Colon (tissue), 2 donors: ENCODE results near the gene UBE2Q2.
"Not testable (repeated sequence)": the region's sequence is repeated elsewhere in the genome, so short reads cannot be mapped to it uniquely, and the experiment has no call there.

ENCODE experiments used
- FAIRE-seq: peaks from 2 replicates; lab custom pipeline; 2012; peaks lifted over from hg19 to GRCh38; lab: Jason Lieb, UNC
- donor health status: control.
- donor health status: control.

The UBE2Q2 gene

DNA sequence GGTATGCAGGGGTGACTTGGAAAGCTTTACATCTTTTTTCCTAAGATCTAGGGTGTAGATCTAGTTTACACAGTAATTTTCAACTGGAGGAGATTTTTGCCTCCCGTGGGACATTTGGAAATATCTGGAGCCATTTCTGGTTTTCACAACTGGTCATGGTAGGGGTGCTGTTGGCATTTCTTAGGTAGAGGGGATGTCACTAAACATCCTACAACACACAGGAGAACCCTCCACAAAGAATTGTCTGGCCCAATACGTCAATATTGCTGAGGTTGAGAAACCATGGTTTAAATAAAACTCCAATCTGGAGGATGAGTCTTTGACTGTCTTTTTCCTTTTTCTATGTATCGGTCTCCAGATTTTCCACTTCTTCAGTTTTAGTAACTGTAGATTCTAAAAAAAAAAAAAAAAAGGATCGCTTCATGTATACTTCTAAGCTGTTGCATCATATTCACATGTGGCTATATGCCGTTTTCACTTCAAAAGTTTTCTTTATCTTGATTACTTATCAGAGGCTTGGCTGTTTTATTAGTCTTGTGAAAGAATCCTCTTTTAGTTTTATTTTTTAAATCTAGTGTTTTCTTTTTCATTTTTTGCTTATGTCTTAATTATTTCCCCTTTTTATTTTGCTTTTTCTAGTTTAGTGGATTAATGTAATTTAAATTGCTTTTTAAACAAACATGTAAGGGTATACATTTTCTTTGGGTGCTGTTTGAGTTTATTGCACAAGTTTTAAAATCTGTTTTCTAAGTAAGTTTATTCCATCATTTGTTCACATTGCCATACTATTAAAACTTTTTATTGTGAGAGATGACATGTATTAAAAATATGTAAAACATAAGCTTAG is 21.2 kb downstream of the UBE2Q2 start:
- no peak for FAIRE-seq

DNA sequence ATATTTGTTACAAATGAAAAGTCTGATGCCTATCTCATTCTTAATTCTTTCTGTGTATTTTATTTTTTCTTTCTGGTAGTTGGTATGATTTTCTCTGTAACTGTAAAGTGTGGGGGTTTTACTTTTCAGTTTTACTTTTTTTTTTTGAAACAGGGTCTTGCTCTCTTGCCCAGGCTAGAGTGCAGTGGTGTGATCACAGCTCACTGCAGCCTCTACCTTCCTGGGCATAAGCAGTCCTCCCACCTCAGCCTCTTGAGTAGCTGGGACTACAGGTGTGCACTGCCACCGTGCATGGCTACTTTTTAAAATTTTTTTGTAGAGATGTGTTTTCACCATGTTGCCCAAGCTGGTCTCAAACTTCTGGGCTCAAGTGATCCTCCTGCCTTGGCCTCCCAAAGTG is 22.8 kb downstream of the UBE2Q2 start:
- FAIRE-seq = not testable (repeated sequence)

DNA sequence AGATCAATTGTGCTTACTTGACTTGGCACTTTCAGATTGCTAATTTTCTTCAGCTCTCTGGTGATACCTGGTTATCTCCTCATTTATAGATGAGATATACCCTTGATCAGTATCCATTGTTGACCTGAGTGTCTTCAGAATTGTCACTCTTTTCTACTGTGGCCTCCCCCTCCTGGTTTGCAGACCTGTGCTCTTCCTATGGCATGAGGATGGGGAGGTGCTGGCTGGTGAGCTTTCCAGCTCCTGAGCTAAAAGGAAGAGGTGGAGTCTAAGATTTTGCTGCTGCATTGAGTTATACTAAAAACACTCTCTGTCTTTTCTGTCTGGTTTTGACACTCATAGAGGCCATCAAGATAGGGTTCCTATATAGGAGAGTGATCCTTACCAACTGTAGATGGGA is 23.7 kb downstream of the UBE2Q2 start:
- FAIRE-seq = no peak

DNA sequence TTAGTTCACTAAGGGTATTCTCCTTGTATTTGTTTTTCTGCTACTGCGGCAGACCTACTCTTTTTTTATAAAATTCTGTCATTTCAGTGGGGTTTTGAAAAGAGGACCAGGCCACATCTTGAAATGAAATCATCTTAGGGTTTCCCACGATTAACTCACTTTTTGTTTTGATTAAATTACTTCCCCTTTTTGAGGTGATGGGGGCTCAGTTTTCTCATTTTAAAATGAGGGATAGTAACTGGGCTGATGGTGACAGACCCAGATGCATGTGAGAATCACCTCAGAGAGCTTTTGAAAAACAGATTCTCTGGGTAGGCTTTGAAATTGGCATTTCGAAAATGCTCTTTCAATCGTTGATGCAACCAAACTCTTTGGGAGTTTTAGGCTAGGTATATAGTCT is 24.2 kb downstream of the UBE2Q2 start:
- no peak for FAIRE-seq

DNA sequence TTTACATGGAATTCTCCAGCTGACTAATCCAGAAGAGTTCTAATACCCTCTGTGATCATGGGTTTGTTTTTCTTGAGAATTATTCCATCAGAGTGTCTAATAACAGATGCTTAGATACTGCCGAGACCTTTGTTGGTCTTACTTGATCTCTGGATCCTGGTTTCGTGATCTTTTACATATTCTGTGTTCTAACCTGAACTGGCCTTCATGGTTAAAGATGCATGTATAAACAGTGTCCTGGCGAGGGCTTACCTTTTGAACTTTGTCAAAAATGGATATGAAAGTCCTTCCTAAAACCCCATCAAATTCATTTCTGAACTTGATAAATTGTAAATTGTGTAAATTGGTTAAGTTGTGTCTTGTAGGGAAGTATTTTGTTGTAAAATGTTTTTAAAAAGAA is 24.8 kb downstream of the UBE2Q2 start:
- no peak for FAIRE-seq

DNA sequence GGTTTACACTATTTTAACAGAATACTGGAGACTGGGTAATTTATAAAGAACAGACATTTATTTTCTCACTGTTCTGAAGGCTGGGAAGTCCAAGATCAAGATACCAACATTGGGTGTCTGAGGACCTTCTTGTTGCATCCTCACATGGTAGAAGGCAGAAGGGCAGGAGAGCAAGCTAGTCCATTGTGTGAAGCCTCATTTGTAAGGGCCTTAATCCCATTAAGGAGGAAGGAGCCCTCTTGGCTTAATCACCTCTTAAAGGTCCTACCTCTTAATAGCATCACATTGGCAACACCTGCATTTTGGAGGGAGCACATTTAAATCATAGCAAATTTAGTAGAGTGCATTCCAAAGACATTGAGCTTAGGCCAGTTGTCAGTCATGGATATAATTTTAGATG is 26.2 kb downstream of the UBE2Q2 start:
- FAIRE-seq = no peak

DNA sequence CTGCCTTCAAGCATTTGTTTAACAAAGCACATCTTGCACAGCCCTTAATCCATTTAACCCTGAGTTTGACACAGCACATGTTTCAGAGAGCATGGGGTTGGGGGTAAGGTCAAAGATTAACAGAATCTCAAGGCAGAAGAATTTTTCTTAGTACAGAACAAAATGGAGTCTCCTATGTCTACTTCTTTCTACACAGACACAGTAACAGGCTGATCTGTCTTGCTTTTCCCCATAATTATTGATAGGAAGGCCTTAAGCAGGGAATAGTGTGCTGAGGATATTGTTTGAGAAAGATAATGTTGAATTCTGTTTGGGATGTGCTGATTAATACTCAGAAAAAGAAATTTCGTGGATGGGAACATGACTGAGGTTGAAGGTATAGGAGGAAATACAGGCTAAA is 28.3 kb downstream of the UBE2Q2 start:
- not testable (repeated sequence) for FAIRE-seq

DNA sequence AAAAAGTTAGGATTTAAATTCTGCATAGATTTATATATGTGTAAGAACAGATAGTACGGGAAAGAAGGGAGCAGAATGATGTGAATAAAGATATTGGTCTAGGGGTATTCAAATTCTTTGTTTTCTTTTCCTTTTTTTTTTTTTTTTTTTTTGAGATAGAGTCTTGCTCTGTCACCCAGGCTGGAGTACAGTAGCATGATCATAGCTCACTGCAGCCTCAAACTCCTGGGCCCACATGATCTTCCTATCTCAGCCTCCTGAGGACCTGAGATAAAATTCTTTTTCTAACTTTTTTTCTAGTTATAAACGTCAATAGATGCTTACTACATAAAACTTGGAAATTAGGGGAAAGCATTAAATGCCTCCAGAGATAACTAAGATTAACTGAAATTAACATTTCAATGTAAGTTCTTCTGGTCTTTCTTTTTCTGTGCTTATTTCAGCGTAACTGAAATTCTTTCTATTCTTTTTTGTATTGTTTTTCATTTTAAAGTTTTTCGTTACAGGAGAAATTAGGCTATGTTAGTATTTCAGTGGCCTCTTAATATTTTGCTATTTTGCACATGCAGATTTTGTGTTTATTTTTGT is 29.2 kb downstream of the UBE2Q2 start:
- no peak for FAIRE-seq

DNA sequence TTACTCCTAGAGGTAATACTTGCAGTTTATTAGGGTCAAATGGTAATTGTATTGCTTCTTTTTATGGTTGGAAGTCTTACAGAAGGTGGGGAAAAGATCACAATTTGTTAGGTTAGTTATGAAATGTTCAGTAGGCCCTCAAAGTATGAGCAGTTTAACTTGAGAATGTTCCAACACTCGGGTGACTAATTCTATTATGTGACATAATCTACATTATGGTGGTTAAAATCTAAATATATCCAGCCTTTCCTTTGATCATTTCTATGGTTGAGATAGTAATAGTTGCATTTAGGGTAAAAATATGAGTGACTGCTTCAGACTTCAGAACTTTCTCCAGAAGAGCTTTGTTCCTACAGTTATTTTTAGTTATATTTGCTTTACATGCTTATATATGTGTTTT is 40.8 kb downstream of the UBE2Q2 start:
- FAIRE-seq = no peak

DNA sequence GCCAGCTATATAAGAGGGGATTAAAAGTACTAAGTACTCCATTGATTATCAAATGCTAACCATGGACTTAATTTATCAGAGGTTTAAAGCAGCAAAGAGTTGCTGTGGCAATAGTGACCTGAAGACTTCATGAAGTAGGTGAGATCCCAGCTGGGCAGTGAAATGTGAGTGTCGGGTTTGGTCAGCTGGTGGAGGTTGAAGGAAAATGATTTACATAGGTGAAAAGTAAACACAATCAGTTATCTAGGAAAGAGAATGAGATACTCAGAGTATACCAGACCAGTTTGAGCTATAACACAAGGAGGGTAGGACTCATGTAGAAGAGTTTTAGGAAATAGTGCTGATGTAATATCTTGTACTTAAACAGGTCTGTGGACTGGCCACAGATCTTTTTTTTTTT is 43.9 kb downstream of the UBE2Q2 start:
- FAIRE-seq = no peak

DNA sequence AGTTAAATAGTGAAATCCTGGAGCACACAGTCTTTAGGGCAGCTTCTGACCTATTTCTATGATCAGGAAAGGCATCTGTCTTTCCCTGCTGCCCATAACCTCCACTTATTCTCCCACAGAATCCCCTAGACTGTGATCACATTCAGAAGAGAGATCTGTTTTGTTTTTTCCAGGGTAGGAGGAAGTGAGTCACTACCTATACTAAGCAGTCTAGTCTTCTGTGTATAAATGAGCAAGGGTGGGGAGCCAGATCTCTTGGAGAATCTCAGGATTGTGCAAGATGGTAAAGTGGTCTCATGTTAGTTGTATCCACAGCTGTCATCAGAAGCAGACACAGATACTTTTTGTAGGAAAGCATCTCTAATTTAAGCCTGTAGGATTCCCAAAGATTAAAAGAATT is 48.6 kb downstream of the UBE2Q2 start:
- no peak for FAIRE-seq

DNA sequence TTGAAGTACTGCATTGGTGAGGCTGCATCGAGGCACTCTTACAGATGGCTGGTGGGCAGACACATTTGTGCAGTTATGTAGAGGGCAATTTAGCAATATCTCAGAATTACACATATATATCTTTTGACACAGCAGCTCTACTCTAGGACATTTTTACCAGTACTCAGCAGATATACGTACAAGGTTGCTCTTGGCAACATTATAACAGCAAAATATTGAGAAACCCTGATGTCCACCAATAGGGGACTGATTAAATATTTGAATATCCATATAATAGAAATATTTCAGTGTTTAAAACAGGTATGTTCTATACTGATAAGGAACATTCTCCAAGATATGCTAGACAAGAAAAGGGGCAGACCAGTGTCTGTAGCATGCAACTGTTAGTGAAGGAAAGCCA is 52.5 kb downstream of the UBE2Q2 start:
- no peak for FAIRE-seq

DNA sequence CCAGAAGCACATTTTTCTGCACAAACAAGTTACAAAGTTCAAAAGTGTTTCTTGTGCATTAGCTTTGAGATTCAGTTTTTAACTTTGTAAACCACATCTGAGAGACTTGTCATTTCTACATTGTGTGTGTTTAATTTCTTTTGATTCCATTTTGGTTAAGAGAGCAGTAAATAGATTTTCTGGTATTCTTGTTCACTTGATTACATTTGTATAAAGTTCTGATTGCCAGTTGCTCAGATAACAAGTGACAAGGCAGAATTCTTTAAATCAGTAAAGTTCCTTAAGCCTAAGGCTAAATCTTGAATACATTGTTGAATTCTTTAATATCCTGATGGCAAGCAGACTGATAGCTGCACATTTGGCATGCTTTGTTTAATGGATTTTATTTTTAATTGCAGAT is 57.3 kb downstream of the UBE2Q2 start:
- FAIRE-seq = no peak

DNA sequence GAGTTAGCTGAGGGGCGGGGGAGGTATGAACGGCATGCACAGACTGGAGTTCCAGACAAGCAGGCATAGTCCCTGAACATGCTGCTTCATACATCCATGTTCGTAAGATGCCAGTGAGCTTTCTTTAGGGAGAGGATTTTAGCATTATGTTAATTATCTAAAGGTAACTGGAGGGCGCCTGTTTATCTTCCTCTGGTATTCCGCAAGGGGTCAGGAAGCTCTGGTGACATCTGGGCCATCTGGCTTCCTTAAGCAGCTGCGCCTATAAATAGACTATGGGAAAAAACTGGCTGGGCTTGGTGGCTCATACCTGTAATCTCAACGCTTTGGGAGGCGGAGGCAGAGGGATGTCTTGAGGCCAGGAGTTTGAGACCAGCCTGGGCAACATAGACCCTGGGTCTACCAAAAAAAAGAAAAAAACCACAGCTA is 58.9 kb downstream of the UBE2Q2 start:
- FAIRE-seq = no peak

DNA sequence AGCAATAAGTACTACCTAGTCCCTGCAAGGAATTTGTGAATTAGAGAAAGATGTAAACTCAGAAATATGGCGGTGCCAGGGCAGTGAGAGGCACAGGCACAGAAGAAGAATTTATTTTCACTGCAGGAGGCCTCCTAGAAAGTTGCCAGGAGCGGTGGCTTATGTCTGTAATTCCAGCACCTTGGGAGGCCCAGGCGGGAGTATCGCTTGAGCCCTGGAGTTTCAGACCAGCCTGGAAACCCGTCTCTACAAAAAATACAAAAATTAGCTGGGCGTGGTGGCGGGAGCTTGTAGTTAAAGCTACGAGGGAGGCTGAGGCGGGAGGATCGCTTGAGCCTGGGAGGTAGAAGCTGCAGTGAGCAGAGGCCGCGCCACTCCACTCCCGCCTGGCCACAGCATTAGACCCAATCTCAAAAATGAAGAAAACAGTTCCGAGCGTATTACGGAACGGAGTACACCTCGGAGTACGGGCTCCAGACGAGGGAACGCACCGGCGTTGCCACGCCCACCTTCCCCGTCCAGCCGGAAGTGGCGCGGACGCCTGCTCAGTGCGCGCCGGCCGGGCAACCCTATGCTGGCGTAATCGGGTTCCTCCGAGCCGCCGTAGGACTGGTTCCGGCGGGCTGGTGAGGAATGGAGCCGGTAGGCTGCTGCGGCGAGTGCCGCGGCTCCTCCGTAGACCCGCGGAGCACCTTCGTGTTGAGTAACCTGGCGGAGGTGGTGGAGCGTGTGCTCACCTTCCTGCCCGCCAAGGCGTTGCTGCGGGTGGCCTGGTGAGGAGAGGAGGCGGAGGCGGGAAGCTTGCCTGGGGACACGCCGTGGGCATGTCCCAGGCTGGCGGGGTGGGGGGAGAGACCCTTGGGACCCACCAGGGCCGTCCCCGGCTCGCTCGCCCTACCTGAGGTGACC is 60.3 kb downstream of the UBE2Q2 start, which contains the start of gene FBXO22:
Gene FBXO22 (plus strand): TSS at position 548 of the 909 bp plus-strand sequence. CDS start 86 bp downstream, at position 634.
- no peak for FAIRE-seq

DNA sequence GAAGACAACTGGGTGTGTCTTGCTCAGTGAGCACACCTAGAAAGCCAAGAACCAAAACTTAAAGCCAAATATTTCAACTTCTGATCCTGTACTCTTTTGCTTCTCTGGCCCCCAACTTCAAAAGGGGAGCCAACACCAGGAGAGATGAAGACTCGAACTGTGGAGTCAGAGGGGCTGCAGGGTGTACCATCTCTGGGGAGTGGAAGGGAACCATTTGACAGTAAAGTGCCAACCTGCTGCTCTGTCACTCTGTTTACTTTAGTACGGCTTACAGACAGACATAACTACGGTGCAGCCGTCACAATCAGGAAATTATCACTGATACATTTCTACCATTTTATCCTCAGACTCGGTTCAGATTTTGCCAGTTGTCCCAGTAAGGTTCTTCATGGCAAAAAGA is 62.0 kb downstream of the UBE2Q2 start:
- no peak for FAIRE-seq

DNA sequence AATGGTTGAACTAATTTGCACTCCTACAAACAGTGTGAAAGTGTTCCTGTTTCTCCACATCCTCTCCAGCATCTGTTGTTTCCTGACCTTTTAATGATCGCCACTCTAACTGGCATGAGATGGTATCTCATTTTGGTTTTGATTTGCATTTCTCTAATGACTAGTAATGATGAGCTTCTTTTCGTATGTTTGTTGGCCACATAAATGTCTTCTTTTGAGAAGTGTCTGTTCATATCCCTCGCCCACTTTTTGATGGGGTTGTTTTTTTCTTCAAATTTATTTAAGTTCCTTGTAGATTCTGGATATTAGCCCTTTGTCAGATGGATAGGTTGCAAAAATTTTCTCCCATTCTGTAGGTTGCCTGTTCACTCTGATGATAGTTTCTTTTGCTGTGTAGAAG is 67.1 kb downstream of the UBE2Q2 start:
- FAIRE-seq = not testable (repeated sequence)

DNA sequence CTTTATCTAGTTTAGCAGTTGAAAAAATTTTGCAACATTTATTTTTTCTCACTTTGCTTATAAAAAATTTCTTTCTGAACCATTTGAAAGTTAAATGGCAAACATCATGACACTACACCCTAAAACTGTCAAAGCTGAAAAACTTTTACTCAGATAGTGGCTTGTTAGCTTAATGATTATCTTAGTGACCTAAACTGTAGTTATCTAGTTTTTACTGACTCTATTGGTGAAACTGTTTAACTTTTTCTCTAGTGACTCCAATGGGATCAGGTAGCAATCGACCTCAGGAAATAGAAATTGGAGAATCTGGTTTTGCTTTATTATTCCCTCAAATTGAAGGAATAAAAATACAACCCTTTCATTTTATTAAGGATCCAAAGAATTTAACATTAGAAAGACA is 73.7 kb downstream of the UBE2Q2 start:
- FAIRE-seq = no peak

DNA sequence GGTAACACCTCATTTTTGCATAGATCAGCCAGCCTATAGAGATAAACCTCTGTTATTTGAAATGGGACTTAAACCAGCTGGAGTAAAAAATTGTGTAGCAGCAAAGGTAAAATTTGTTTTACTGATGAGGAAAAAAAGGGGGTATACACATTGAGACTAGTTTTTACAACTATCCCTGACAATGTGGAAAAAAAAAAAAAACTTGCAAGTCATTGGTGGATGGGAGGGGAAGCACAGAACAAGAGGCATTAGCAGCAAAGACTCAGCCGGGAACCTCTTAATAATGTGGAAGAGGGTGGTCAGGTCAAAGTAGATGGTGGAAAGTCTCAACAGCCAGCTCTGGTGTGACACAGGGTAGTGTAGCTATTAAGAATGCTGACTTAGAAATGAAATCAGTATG is 74.9 kb downstream of the UBE2Q2 start:
- FAIRE-seq = no peak

DNA sequence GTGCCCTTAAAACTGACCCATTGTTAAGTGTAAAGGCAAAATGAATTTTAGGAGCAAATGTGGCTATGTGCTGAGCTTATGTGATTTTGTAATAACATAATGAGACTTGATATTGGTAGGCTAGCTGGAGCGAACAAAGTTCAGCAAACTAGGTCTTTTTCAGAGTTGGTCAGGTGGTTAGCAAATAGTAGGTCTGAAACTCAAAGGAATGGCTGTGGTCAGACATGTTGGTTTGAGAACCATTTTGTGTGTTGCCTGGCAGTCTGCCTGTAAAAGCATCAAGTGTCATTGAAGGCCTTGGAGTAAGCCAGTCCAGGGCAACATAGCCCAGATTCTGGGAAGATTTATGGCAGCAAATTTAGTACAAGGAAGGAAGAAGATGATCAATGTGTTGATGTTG is 76.8 kb downstream of the UBE2Q2 start:
- no peak for FAIRE-seq

DNA sequence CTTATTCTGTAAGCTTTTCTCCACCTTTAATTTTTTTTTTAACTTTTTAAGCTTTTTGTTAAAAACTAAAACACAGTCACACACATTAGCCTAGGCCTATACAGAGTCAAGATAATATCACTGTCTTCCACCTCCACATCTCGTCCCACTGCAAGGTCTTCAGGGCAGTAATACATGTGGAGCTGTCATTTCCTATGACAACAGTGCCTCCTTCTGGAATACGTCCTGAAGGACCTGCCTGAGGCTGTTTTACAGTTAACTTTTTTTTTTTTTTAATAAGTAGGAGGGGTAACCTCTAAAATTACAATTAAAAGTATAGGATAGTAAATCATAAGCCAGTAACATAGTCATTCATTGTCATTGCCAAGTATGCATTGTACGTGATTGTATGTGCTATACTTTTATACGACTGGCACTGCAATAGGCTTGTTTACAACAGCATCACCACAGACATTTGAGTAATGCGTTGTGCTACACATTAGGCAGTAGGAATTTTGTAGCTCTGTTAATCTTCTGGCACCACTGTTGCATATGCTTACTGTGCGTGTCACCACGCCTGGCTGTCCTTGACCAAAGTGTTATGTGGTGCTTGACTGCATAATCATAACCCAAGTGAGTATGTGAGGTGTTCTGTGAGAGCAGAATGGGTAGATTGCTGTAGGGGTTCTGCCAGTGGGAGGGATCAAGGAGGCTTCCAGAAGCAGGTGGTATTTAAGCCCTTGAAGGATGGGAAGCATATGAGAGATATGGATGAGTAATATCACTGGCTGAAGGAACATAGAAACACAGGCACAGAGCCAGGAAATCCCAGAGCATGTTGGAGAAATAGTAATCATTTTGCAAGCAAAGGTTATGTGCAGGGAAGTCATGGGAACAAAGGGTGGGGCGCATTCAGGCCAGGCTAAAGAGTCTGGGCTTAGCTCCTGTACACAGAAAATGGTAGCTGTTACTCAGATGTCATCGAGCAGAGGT is 78.8 kb downstream of the UBE2Q2 start:
- FAIRE-seq = no peak

DNA sequence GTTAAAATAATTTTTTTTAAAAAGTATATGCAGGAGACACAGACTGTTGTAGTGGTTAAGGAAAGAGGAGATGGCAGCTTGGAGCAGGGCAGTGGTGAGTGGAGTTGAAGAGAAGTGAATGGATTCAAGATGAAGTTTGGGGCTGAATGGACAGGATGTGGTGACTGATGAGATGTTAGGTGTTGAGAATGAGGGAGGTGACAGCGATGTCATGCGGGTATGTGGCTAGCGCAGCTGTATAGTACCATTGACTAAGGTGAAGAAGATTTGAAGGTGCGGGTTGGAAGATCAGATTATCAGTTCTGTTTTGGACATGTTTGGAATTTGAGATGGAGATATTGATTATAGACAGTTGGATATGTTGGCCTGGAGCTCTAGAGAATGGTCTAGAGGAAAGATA is 80.5 kb downstream of the UBE2Q2 start:
- no peak for FAIRE-seq
